OCI-LY1 (cell line): ENCODE measurements around the gene TNFRSF1A.

Experiments used
- H2AFZ ChIP-seq: fragments of 200-600 bp; sonication (generic), shearing (Covaris generic); 2 replicates; pipeline ENCODE4 v1.6.0; 2014; ENCODE audit warnings: antibody characterized with exemption, mild to moderate bottlenecking, low read length
- H3F3A ChIP-seq: fragments of 200-600 bp; sonication (generic), shearing (Covaris generic); 2 replicates; pipeline ENCODE4 v1.6.0; 2014; ENCODE audit warnings: mild to moderate bottlenecking, antibody characterized with exemption, low read length, moderate library complexity; ENCODE audit not compliant: insufficient read depth
- H3K27ac ChIP-seq: fragments of 200-600 bp; sonication (generic); 2 replicates; pipeline ENCODE4 v1.5.1; 2014; ENCODE audit warnings: low read length, mixed run types, mild to moderate bottlenecking, low read depth; ENCODE audit not compliant: poor library complexity, severe bottlenecking
- H3K27me3 ChIP-seq: fragments of 200-600 bp; sonication (generic); 2 replicates; pipeline ENCODE4 v1.6.0; 2014; ENCODE audit warnings: antibody characterized with exemption, mild to moderate bottlenecking, low read length, moderate library complexity; ENCODE audit not compliant: insufficient read depth
- H3K36me3 ChIP-seq: fragments of 200-600 bp; sonication (generic); 2 replicates; pipeline ENCODE4 v1.6.1; 2014; ENCODE audit warnings: mild to moderate bottlenecking, antibody characterized with exemption, low read length, moderate library complexity, mixed read lengths; ENCODE audit not compliant: insufficient read depth
- H3K4me1 ChIP-seq: fragments of 200-600 bp; sonication (generic); 2 replicates; pipeline ENCODE4 v1.5.1; 2014; ENCODE audit warnings: mild to moderate bottlenecking, low read length, moderate library complexity; ENCODE audit not compliant: insufficient read depth, severe bottlenecking
- H3K4me2 ChIP-seq: fragments of 200-600 bp; sonication (generic), shearing (Covaris generic); 2 replicates; pipeline ENCODE4 v1.6.1; 2014; ENCODE audit warnings: low read length
- H3K4me3 ChIP-seq: fragments of 200-600 bp; sonication (generic); 2 replicates; pipeline ENCODE4 v1.5.1; 2014; ENCODE audit warnings: low read length, low read depth, mild to moderate bottlenecking, mixed read lengths; ENCODE audit not compliant: poor library complexity, severe bottlenecking
- H3K79me2 ChIP-seq: fragments of 200-600 bp; shearing (Covaris generic); 2 replicates; pipeline ENCODE4 v1.6.1; 2016; ENCODE audit warnings: mixed run types, low read length, mixed read lengths; ENCODE audit not compliant: insufficient read depth
- H3K9ac ChIP-seq: fragments of 200-600 bp; sonication (generic), shearing (Covaris generic); 2 replicates; pipeline ENCODE4 v1.6.1; 2014; ENCODE audit warnings: mild to moderate bottlenecking, low read length, mixed read lengths
- H3K9me2 ChIP-seq: fragments of 200-600 bp; sonication (generic), shearing (Covaris generic); 2 replicates; pipeline ENCODE4 v1.6.1; 2014; ENCODE audit warnings: low read depth, mild to moderate bottlenecking, low read length, mixed read lengths
- H3K9me3 ChIP-seq: fragments of 200-600 bp; shearing (Covaris generic); 2 replicates; pipeline ENCODE4 v1.6.1; 2014; ENCODE audit warnings: low read length, mixed read lengths
- H4K20me1 ChIP-seq: fragments of 200-600 bp; sonication (generic), shearing (Covaris generic); 2 replicates; pipeline ENCODE4 v1.6.0; 2016; ENCODE audit warnings: mild to moderate bottlenecking, low read length; ENCODE audit not compliant: insufficient read depth
- CTCF ChIP-seq: fragments of 200-600 bp; sonication (generic), shearing (Covaris generic); IDR thresholded peaks from 2 replicates; pipeline ENCODE4 v1.5.1; 2017; ENCODE audit warnings: mild to moderate bottlenecking, antibody characterized with exemption, low read length, moderate library complexity, mixed read lengths
- EZH2 ChIP-seq: fragments of 200-600 bp; sonication (generic), shearing (Covaris generic); IDR thresholded peaks from 2 replicates; pipeline ENCODE4 v1.8.0; 2017; ENCODE audit warnings: borderline replicate concordance, mixed run types, mild to moderate bottlenecking, antibody characterized with exemption, low read length, moderate library complexity, mixed read lengths

Gene TNFRSF1A

DNA sequence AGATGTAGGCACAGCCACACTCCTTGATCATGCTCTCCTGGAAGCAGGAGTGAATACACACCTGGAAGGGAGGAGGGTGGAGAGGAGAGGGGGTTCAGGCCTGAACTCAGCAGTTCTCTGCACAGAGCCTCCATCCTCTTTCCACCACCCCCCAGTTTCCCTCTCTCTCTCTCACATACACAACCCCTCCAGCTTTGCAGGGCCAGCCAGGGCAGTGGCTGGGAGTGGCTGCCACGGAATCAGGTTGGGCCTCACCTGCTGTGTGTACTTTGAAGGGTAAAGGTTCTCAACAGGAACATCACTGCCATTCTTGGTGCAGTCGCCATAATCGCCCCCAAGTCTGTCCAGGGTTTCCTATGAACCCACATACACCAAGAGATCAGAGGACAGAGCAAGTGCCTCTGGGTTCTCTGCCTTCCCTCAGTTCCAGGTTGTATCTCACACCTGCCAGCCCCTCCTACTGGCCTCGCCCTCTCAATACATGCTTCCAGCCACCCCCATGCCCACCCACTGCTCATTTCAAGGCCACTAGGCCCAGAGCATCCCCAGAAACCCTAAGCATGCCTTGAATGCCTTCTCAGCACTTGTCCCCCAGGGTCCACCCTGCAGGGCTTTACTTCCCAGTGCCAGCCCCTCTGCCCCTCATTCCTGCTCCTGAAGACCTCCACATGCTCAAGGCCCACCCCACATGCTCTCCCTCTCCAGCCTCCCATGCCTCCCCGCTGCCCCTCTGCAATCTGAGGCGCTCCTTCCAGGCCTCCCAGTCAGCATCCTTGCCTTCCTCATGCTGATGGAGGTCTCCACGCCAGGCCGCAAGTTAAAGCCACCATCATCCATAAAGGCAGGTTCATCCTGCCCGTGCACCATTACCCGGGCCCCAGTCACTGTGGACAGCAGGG lies 12.9 kb upstream of the TNFRSF1A start:
- Histone ChIP-seq H3K27me3 (no peaks in the 10 kb centered on the region), H3F3A (no peaks in the 10 kb centered on the region), H3K79me2 (no peaks in the 10 kb centered on the region), H3K9me2 (no peaks in the 10 kb centered on the region), H3K4me2 (no peak overlapping the region), H3K9me3 (no peaks in the 10 kb centered on the region), H2AFZ (no peak overlapping the region), H3K4me3 (no peak overlapping the region), H4K20me1 (no peaks in the 10 kb centered on the region), H3K36me3 (no peaks in the 10 kb centered on the region), H3K9ac (no peak overlapping the region), H3K27ac (no peak overlapping the region), H3K4me1 (no peaks in the 10 kb centered on the region)
- TF ChIP-seq CTCF = no peak
- TF ChIP-seq EZH2 = no peak

DNA sequence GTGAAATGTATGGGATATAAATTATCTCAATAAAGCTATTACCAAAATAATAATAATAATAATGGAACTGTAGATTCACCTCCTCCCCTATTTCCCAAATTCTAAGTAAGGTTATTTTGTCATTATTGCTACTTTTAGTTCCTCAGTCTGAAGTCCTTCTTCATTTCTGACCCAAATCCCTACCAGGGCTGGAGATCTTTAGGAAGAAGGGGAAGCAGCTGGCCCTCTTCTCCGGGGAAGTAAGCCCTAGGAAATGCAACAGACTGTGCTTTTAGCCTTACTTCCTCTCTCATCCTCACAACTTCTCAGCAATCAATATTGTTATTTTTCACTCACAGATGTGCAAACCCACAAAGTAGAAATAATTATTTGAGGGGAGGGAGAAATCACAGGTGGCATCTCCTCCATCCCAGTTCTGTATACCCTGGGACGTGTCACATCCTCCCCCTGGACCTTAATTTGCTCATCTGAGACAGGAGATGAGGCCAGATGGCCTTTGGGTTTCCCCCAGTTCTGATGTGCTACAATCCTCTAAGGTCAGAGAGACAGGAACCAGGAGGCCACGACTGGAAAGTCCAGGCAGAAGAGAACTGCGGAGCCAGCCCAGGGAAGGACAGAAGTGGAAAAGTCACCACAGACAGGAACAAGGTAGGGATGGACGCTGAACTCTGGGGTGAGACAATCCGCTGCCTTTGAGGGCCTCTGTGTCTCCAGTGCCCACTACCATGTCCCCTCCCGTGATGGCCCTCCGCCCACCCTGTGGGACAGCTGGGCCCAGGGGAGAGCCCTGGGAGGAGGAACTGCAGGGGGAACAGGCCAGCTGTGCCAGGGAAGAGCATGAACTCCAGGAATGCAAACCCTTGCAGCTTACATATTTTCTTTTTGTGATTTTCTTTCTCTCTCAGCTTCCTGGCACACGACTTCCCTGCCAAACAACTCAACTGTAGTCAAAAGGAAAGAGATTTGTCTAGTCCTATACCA lies 10.6 kb upstream of the TNFRSF1A start:
- no peaks in the 10 kb centered on the region for H3K27me3 ChIP-seq
- H3K4me3 ChIP-seq = no peak overlapping the region
- H2AFZ ChIP-seq = no peak overlapping the region
- H3K9me3 ChIP-seq = no peaks in the 10 kb centered on the region
- H3K4me1 ChIP-seq = no peaks in the 10 kb centered on the region
- H3K9ac ChIP-seq = no peak overlapping the region
- no peaks in the 10 kb centered on the region for H3F3A ChIP-seq
- no peak overlapping the region for H3K27ac ChIP-seq
- no peaks in the 10 kb centered on the region for H4K20me1 ChIP-seq
- H3K4me2 ChIP-seq = no peak overlapping the region
- no peaks in the 10 kb centered on the region for H3K79me2 ChIP-seq
- no peaks in the 10 kb centered on the region for H3K9me2 ChIP-seq
- H3K36me3 ChIP-seq = no peaks in the 10 kb centered on the region
- no peak for TF ChIP-seq EZH2
- no peak for TF ChIP-seq CTCF

- Histone ChIP-seq H4K20me1 (no peaks in the 10 kb centered on the region), H3K36me3 (no peaks in the 10 kb centered on the region), H3K4me3 (no peak overlapping the region), H3K79me2 (no peaks in the 10 kb centered on the region), H3K9ac (no peak overlapping the region), H3F3A (no peaks in the 10 kb centered on the region), H3K27me3 (peaks cover 4% of the 10 kb centered on the region; the same call in 1 of the 2 replicates), H3K4me2 (no peak overlapping the region), H3K9me2 (no peaks in the 10 kb centered on the region), H3K9me3 (no peaks in the 10 kb centered on the region), H3K27ac (no peak overlapping the region), H2AFZ (no peak overlapping the region), H3K4me1 (no peaks in the 10 kb centered on the region)
- TF ChIP-seq EZH2 (no peak), CTCF (no peak)
Measured at GRCh38 chr12:6351622-6352021, 9.7 kb upstream of the TNFRSF1A start.
